ENCODE data around the gene DNAJC25.
"Not testable (repeated sequence)": the region's sequence is repeated elsewhere in the genome, so short reads cannot be mapped to it uniquely, and the experiment has no call there.

Gene DNAJC25

DNA sequence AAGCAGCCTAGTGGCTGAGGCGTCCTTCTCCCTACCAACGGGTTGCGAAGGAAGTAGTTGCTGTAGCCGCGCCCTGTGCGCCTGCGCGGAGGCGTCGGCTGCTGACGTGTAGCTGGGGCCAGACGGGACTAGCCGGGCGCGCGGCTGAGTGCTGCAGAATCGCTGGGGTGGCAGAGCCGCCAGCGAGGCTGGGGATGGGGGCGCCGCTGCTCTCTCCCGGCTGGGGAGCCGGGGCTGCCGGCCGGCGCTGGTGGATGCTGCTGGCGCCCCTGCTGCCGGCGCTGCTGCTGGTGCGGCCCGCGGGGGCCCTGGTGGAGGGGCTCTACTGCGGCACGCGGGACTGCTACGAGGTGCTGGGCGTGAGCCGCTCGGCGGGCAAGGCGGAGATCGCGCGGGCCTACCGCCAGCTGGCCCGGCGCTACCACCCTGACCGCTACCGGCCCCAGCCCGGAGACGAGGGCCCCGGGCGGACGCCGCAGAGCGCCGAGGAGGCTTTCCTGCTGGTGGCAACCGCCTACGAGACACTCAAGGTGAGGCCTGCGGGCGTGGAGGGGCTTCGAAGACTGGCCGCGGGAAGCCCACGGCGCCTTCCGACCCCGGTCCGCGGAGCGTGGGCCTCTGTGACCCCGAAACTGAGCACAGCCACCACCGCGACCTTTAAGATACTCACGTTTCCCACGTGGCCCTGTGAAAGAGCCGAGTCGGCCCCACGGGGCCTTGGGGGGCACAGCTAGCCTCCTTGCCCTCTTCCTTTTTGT is at the start of gene DNAJC25:
Gene DNAJC25 (plus strand): TSS at position 121 of the 758 bp plus-strand sequence. CDS start 74 bp downstream, at position 195.
- in situ Hi-C loops (cut with HindIII; ENCODE audit: low sequenced_read_pairs), result no loop called here

DNA sequence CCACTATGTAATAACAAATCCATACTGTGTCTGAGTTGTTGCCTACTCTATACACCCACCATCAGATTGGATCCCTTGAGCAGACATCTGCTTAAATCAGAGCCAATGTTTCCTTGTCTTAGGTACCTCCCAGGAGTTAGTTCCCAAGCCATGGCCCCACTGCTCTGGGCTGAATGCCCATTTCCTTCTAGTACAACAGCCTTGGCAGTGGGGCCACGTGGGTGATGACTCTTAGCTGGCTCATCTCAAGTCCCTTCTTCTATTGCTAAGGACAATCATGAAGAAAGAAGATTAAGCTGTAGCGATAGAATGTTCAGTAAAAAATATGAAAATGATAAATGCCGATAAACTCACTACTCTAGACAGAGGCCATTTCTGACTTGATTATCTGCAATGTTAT is 48.2 kb upstream of the DNAJC25 start:
- in situ Hi-C loops (cut with HindIII; ENCODE audit: low sequenced_read_pairs), result no loop called here

DNA sequence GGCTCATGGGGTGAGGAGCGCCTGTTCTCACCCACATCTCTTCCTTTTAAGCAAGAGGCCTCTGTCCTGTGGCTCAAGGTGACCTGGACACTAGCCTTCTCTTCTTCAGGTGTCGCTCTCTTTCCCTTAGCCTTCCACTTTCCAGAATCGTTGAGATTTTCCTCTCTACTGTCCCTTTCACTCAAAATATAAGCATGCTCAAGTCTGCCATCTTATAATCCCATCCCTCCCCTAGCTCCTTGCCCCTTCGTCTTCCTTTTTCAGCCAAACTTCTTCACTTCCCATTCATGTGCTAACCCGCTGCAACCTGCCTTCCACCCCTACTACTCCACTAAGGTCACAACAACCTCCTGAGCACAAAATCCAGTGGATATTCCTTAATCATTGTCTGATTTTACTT is 44.8 kb upstream of the DNAJC25 start:
- in situ Hi-C loops (cut with HindIII; ENCODE audit: low sequenced_read_pairs), result no loop called here

DNA sequence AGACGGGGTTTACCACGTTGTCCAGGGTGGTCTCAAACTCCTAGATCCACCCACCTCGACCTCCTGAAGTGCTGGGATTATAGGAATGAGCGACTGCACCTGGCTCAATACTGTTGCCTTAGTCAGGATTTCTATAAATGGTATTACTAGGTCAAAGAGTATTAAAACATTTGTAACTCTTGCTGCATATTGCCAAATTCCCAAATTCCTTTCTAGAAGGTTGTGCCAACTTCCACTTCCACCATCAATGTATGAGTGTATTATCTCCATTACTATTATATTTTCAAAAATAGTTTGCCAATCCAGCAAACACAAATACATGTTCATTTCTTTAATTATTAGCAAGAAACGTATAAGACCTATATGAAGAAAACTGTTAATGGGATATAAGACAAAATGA is 42.3 kb upstream of the DNAJC25 start:
- in situ Hi-C loops (cut with HindIII; ENCODE audit: low sequenced_read_pairs), result no loop called here

DNA sequence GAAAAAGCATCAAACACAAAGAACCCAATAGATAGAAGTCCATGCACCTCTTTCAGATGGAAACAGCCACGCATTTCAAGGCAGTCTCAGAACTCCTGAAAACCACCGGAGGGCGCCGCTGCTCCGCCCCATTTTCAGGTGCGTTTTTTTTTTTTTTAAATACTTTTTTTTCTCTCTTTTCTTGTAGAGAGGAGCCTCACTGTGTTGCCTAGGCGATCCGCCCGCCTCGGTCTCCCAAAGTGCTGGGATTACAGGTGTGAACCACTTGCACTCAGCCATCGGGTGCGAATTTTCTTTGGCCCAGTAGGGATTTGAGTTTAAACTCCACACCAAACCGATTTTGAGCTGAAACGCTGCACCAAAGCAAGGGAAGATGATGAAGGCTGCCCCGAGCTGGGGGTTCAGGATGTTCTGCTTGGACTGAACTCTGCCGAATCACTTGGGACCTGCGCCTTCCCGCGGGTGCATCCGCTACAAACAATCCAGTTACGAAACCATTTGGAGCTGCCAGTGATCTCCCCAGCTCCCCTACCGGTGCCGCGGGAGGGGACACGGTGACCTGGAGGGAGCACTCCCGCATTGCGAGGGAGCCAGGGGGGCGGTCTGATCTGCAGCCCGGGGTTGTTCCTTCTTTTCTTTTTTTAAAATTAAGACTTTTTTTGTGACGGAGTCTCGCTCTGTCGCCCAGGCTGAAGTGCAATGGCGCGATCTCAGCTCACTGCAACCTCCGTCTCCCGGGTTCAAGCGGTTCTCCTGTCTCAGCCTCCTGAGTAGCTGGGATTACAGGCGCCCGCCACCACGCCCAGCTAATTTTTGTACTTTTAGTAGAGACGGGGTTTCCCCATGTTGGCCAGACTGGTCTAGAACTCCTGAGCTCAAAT is 33.0 kb upstream of the DNAJC25 start:
- in situ Hi-C loops (cut with HindIII; ENCODE audit: low sequenced_read_pairs), result no loop called here

DNA sequence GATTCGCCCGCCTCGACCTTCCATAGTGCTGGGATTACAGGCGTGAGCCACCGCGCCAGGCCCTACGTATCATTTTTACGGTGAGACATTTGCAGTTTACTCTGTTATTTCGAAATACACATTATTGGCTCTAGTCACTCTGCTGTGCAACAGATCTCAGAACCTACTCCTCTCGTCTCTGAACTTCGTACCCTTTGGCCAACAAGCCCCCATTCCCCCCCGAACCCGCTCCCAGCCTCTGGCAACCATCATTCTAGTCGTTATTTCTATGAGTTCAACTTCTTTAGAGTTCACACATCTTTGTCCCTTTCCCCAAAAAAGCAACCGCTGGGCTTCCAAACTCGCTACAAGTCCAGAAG is 32.4 kb upstream of the DNAJC25 start:
- in situ Hi-C loops (cut with HindIII; ENCODE audit: low sequenced_read_pairs), result no loop called here

DNA sequence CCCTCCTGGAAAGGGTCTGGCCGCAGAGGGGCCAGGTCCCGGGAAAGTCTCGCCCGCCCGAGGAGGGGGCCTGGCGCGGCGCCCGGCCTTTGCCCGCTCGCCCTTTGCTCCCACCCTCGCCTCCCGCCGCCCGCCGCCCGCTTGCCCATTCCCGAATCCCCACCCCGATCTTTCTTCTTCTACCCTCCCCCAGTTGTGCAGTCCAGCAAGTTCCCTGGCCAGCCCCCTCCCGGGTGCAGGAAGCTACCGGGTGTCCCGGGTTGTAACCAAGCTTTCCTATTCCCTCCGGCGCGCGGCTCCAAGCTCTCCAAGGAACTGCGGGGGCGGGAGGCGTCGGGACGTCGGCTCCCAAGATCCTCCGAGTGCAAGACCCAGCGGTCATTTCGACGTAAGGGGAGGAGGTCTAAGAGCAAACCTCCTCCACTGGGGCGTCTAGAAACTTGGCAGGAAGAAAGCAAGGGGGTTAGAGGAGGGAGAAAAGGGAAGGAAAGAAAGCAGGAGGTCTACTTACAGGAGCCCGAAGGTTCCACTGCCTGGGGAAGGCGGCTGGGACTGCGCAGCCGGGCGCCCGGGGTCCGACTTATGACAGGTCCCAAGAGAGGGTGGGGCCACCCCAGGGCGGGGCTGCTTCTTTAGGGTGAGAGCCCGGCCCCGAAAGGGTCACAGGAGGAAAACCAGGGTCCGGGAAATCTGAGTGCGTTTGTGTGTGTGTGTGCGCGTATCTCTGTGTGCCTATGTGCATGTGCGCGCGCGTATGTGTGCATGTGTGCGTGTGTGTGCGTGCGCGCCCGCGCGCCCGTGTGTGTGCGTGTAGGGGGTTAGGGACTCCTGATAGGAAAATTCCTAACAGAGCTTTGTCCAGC is 31.8 kb upstream of the DNAJC25 start, which contains the start of gene PTGR1:
Gene PTGR1 (minus strand): TSS at position 556 of the 863 bp plus-strand sequence. CDS start 2,225 bp downstream, outside the sequence.
- in situ Hi-C loops (cut with HindIII; ENCODE audit: low sequenced_read_pairs), result no loop called here

DNA sequence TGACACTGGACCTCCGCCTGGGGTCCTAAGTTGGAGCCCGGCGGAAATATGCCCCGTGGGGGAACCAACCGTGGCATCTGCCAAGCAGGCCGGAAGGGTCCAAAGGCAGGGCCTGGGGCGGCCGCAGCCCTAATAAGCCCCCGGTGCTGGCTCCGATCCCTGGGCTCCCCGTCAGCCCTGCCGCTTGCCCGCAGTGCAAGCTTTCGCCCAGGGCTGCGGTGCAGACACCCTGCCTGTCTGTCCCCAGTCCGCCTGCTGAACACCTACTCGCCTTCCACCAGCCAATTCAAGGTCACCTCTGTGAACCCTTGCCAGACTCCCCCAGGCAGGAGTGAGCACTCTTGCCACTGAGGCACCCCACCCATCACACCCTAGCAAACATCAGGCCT is 31.2 kb upstream of the DNAJC25 start:
- in situ Hi-C loops (cut with HindIII; ENCODE audit: low sequenced_read_pairs), result no loop called here

DNA sequence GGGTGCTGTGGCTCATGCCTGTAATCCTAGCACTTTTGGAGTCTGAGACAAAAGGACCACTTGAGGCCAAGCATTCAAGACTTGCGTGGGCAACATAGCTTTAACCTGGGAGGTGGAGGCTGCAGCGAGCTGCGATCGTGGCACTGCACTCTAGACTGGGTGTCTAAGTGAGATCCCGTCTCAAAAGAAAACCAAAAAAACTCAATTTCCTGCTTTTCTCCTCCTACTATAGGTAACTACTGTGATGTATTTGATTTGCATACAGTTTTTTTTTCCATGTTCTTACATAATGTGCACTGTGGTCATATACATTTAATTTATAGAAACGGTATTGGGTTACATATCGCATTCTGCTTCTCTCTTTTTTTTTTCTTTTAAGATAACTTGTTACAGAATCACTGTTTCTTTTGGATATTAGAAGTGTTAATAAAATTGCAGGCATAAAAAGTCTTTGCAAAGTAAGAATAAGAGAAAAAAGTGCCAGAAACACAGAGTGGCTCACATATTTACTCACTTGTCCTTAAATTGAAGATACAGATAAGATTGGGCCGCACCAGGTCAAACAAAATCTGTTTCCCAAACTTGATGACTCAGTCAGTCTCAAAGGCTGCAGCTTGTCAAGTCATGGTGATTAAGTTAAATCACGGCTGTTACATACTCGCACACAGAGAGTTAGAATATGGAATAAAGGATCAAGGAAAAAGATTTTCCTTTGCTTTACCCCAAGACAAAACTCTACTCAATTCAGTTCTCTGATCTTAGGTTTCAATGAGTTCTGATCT is 29.7 kb upstream of the DNAJC25 start:
- in situ Hi-C loops (cut with HindIII; ENCODE audit: low sequenced_read_pairs), result no loop called here

DNA sequence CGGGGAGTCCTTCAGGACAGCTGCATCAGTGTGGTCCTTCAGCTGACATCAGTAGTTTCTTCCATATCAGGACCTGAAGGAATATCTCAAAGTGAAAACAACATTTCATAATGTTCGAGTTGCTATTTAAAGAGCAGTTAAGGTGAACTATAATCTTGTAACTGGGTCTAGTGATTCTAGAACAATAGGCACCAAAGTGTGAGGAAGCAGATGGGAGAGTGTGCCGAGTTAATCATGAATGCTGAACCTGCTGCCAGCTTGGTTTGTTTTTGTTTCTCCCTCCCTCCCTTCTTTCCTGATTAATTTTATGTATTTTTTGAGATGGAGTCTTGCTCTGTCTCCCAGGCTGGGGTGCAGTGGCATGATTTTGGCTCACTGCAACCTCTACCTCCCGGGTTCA is 28.1 kb upstream of the DNAJC25 start:
- in situ Hi-C loops (cut with HindIII; ENCODE audit: low sequenced_read_pairs), result no loop called here

DNA sequence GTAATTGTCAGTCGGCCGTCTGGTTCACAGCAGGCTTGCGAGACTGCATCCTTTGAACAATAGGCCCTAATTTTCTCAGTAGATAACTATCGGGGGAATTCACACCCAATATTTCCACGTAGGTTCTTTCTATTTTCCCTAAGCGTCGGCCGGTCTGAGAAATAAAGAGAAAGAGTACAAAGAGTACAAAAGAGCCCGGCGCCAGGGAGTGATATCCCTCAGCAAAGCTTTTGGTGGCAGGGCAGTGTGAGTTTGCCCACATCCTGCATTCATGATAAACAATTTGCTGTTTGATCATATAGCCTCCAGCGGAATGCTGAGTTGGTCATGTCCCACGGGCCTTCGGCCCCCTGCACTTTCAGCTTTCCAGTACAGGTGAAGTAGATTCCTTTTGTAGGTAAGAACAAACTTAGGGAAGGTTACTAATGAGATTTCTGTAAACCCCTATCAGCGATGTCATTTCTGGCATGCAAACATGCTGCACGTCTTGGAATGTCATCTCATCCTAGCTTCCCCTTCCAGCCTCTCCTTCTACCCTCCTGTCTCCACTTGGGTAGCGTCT is 27.0 kb upstream of the DNAJC25 start:
- in situ Hi-C loops (cut with HindIII; ENCODE audit: low sequenced_read_pairs), result no loop called here

DNA sequence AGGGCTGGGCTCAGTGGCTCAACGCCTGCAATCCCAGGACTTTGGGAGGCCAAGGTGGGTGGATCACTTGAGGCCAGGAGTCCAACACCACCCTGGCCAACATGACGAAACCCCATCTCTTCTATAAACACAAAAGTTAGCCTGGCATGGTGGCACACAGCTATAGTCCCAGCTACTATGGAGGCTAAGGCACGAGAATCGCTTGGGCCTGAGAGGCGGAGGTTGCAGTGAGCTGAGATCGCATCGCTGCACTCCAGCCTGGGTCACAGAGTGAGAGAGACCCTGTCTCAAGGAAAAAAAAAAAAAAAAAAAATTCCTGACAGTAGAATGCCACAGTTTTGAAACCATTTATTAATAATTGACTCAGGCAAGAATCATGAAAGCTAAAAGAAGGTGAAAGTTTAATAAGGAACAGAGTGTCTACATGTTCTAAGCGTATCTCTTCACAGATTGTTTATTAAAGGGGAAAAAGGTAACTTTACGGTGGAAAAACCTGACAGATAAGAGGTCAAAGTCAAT is 26.0 kb upstream of the DNAJC25 start:
- in situ Hi-C loops (cut with HindIII; ENCODE audit: low sequenced_read_pairs), result no loop called here

DNA sequence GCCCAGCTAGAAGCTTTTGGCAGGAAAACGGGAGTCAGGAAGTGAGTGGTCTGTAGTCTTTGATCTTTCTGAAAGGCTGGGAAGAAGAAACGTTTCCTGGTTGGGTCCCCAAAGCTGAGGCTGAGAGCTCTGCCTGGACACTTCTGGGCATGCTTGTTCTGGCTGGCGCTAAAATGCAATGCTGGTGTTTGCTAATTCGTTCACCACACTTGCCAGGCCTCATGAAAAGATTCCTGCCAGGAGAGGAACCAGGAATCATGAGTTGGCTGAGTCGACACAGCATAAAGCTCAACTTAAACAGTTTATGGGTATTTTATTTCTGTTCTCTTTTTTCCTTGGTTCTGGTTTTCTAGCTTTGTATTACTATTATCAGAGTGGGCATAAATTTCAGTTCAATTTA is 21.0 kb upstream of the DNAJC25 start:
- in situ Hi-C loops (cut with HindIII; ENCODE audit: low sequenced_read_pairs), result no loop called here

DNA sequence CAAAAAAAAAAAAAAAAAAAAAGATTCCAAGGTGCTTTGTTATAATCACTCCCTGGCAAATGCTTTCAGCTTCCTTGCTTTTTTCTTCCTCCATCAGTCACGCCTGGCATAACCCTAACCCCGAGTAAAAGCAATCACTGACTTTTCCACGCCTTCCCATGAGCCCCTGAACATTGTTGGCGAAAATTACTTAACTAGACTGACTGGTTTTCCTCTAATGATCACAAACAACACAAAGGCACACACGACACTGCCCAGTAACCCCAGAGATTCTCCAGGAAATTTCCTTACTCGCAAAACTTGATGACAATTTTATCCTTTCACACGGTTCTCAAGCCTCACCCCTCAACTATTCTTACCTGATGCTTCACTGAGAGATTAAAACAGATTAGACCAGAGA is 20.3 kb upstream of the DNAJC25 start:
- in situ Hi-C loops (cut with HindIII; ENCODE audit: low sequenced_read_pairs), result no loop called here

DNA sequence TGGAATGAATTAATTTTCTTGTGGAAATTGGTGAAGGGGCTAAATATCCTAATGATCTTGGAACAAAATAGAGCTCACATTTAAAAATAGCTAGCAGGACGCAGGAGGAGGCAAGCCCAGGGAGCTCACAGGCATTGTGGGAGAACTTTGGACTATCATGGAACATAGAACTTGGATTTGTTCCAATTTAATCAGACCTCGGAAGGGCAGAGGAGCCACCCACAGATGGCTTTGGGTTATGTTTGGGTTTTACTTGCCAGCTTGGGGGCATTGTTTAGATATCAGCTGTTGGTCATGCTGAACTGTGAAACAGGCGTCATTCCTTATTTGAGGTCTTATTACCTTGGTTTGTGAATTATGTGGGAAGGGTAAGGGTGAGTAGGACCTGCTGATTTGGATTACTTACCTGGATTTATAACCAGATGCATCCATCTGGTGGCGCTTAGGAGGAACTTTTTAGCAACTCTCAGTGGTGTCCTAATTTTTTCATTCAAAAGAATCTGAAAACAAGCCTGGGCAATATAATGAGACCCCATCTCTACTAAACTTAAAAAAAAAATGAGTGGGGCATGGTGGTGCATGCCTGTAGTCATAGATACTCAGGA is 17.6 kb upstream of the DNAJC25 start:
- in situ Hi-C loops (cut with HindIII; ENCODE audit: low sequenced_read_pairs), result no loop called here

DNA sequence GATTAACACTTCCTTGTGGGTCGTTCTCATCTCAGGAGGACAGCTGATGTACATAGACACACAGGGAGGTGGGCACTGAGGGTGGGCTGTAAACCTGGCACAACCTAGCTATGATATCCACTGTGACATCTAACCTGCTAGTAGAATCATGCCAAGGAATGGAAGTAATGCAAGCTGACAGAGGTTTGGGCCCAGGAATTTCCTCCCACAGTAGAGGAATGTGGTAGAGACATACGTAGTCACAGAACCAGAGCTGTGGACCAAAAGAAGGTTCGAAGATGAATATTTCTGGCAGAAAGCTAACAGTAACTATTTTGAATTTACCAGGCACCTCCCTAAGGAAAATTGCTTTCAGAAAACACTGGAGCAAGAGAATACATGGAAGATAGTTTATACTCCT is 15.2 kb upstream of the DNAJC25 start:
- in situ Hi-C loops (cut with HindIII; ENCODE audit: low sequenced_read_pairs), result no loop called here

DNA sequence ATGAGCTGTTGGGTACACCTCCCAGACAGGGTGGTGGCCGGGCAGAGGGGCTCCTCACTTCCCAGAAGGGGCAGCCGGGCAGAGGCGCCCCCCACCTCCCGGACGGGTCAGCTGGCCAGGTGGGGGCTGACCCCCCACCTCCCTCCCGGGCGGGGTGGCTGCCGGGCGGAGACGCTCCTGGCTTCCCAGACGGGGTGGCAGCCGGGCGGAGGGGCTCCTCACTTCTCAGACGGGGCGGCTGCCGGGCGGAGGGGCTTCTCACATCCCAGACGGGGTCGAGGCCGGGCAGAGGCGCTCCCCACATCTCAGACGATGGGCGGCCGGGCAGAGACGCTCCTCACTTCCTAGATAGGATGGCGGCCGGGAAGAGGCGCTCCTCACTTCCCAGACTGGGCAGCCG is 13.8 kb upstream of the DNAJC25 start:
- in situ Hi-C loops (cut with HindIII; ENCODE audit: low sequenced_read_pairs), result not testable (repeated sequence)

DNA sequence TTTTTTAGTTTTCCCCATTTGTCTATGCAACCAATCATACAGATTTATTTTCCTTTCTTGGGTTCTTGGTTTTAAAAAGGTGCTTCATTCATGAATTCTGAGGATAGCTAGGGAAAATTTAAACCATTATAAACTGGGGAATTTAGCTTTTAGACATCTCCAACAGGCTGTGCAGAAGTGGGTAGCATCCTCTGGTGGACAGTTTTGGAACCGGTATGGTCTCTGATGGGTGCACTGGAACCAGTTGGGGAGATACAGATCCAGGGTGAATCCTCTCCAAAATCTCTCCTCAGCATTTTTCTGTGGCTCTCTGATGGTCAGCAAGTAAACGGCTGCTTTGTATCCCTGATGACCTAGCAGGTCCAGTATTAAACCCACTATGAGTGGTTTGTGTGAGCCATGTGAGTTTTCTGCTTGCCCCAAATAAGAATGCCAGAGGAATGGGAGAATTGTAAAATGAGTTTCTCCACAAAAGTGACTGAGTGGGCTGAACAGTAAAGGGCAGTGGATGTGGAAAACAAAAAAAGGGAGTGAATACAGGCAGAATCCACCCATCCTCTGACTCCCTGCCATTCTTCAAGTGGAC is 9.1 kb upstream of the DNAJC25 start:
- in situ Hi-C loops (cut with HindIII; ENCODE audit: low sequenced_read_pairs), result no loop called here

DNA sequence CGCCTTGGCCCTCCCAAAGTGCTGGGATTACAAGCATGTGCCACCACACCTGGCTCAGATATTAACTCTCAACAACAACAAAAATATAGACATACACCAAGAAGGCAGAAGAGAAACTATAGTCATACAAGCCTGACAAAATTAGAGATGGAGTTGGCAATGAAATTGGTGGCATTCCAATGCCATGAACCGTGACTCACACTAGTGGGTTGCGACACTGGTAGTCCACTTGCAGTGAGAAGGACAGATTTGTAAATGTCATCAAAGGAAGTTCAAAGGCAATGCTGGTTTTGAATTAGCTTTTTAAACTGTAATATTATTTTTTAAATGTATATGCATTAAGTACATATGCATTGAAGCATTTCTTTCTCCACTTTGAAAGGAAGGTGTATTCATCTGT is 8.5 kb upstream of the DNAJC25 start:
- in situ Hi-C loops (cut with HindIII; ENCODE audit: low sequenced_read_pairs), result no loop called here

Measured in endothelial cell of hepatic sinusoid (primary cell).